HCT116 (cell line): ENCODE measurements around the gene SCUBE2. TPM values are rescaled to one million over a fixed set of nuclear protein-coding genes. Genes with fewer than 3 reads are reported as not detected.

Experiments used
- ATAC-seq: fragments of 200-7000 bp; cut with Tn5 transposase; 2 replicates; pipeline ENCODE4 v1.9.1; 2020; ENCODE audit warnings: mild to moderate bottlenecking, moderate library complexity
- BruUV-seq: library from RNA; stranded (reverse); fragments of 400-500 nt; replicated peaks from 2 replicates; lab custom pipeline; 2021; lab: Mats Ljungman, UMichigan
- CTCF ChIA-PET: fragments of 300-600 bp; sonication (Branson Sonifier 250); formaldehyde crosslinking; loops from one replicate; lab custom pipeline; 2021; ENCODE audit warnings: antibody characterized with exemption; lab: Charles Lee
- POLR2A ChIA-PET: fragments of 300-600, 350-600 bp; sonication (Branson Sonifier 250); formaldehyde crosslinking; loops from one replicate; lab custom pipeline; 2021; ENCODE audit warnings: antibody characterized with exemption; lab: Charles Lee
- RAD21 ChIA-PET, 2 experiments: fragments of 300-600 bp; sonication (Branson Sonifier 250); formaldehyde crosslinking; loops; one replicate each; lab custom pipeline; 2023; ENCODE audit warnings: low total read pairs in 2 of 2; ENCODE audit not compliant: uncharacterized antibody in 2 of 2, unreplicated experiment in 2 of 2, low non-redundant PET in 1 of 2; lab: Charles Lee
- DNase-seq: peaks from one replicate; pipeline ENCODE4 v3.0.0-alpha.2; 2010; ENCODE audit warnings: low read depth, low spot score
- H2AFZ ChIP-seq: fragments of 200-600 bp; shearing (Covaris generic), sonication (generic); 2 replicates; pipeline ENCODE4 v1.6.1; 2017; ENCODE audit warnings: low read depth, mixed run types, mixed read lengths, antibody characterized with exemption, low read length; ENCODE audit not compliant: poor library complexity, severe bottlenecking
- H3K27ac ChIP-seq: 2 replicates; pipeline ENCODE4 v1.5.1; 2012; ENCODE audit warnings: low read depth, low read length
- H3K27me3 ChIP-seq: fragments of 200-600 bp; sonication (generic); 2 replicates; pipeline ENCODE4 v1.6.1; 2016; ENCODE audit warnings: mixed run types, low read length, mixed read lengths; ENCODE audit not compliant: insufficient read depth
- H3K36me3 ChIP-seq, 2 experiments: fragments of 200-500 bp in 1 of 2; fragments of 200-600 bp in 1 of 2; sonication (Bioruptor generic) in 1 of 2; sonication (generic) in 1 of 2; 2 replicates each; pipeline versions ENCODE4 v1.5.1 to v1.6.1; 2014 to 2016; ENCODE audit warnings: low read length in 2 of 2, inconsistent platforms in 1 of 2, mixed read lengths in 1 of 2, mixed run types in 1 of 2; ENCODE audit not compliant: insufficient read depth in 2 of 2, control insufficient read depth in 1 of 2
- H3K4me1 ChIP-seq, 2 experiments: fragments of 200-600 bp in 1 of 2; sonication (generic) in 1 of 2; 2 replicates each; pipeline versions ENCODE4 v1.5.1 to v1.6.1; 2012 to 2017; ENCODE audit warnings: low read length in 2 of 2, inconsistent platforms in 1 of 2, mild to moderate bottlenecking in 1 of 2, mixed read lengths in 1 of 2, mixed run types in 1 of 2, moderate library complexity in 1 of 2; ENCODE audit not compliant: insufficient read depth in 2 of 2, control insufficient read depth in 1 of 2
- H3K4me2 ChIP-seq: fragments of 200-600 bp; sonication (generic); 2 replicates; pipeline ENCODE4 v1.6.1; 2017; ENCODE audit warnings: mixed run types, low read length, mixed read lengths
- H3K4me3 ChIP-seq, 2 experiments: fragments of 200-600 bp in 1 of 2; sonication (generic) in 1 of 2; replicated peaks in 1 of 2; 2 replicates each; pipeline ENCODE4 v1.5.1; 2011 to 2016; ENCODE audit warnings: low read length in 2 of 2, control low read depth in 1 of 2, low read depth in 1 of 2, mild to moderate bottlenecking in 1 of 2, mixed read lengths in 1 of 2, mixed run types in 1 of 2
- H3K79me2 ChIP-seq: fragments of 200-600 bp; sonication (generic); 2 replicates; pipeline ENCODE4 v1.6.1; 2017; ENCODE audit warnings: mild to moderate bottlenecking, mixed run types, low read length, moderate library complexity, mixed read lengths; ENCODE audit not compliant: insufficient read depth
- H3K9ac ChIP-seq: fragments of 200-600 bp; sonication (generic); 2 replicates; pipeline ENCODE4 v1.6.1; 2016; ENCODE audit warnings: low read length, mixed read lengths
- H3K9me2 ChIP-seq: fragments of 200-600 bp; sonication (generic), shearing (Covaris generic); 2 replicates; pipeline ENCODE4 v1.6.1; 2017; ENCODE audit warnings: mixed run types, mild to moderate bottlenecking, moderate library complexity; ENCODE audit not compliant: insufficient read depth
- H3K9me3 ChIP-seq, 2 experiments: fragments of 200-500 bp in 1 of 2; fragments of 200-600 bp in 1 of 2; sonication (Bioruptor generic) in 1 of 2; sonication (generic) in 1 of 2; 2 replicates each; pipeline ENCODE4 v1.6.1; 2014 to 2017; ENCODE audit warnings: low read length in 2 of 2, mixed read lengths in 2 of 2, inconsistent platforms in 1 of 2, low read depth in 1 of 2, mild to moderate bottlenecking in 1 of 2, mixed run types in 1 of 2, moderate library complexity in 1 of 2; ENCODE audit not compliant: control insufficient read depth in 1 of 2, insufficient read depth in 1 of 2
- H4K20me1 ChIP-seq: fragments of 200-600 bp; sonication (generic), shearing (Covaris generic); 2 replicates; pipeline ENCODE4 v1.6.1; 2017; ENCODE audit warnings: mixed run types, mild to moderate bottlenecking, moderate library complexity; ENCODE audit not compliant: insufficient read depth
- CBX3 ChIP-seq: IDR thresholded peaks from 2 replicates; pipeline ENCODE4 v1.6.1; 2012; ENCODE audit warnings: low read depth
- CTCF ChIP-seq, 3 experiments: fragments of 200-600 bp in 1 of 3; sonication (generic) in 1 of 3; IDR thresholded peaks in 2 of 3; conservative IDR thresholded peaks in 1 of 3; 2 replicates each; pipeline ENCODE4 v1.5.1; 2012 to 2017; ENCODE audit warnings: low read depth in 2 of 3, low read length in 2 of 3, antibody characterized with exemption in 1 of 3, borderline replicate concordance in 1 of 3, control low read depth in 1 of 3, mild to moderate bottlenecking in 1 of 3, mixed read lengths in 1 of 3, mixed run types in 1 of 3, moderate library complexity in 1 of 3; ENCODE audit not compliant: insufficient read depth in 1 of 3
- EGR1 ChIP-seq: IDR thresholded peaks from 2 replicates; pipeline ENCODE4 v1.6.1; 2012; ENCODE audit warnings: low read depth
- EZH2 ChIP-seq: fragments of 200-600 bp; sonication (generic); IDR thresholded peaks from 2 replicates; pipeline ENCODE4 v1.6.1; 2017; ENCODE audit warnings: antibody characterized with exemption, mixed run types
- EZH2phosphoT487 ChIP-seq: fragments of 200-600 bp; IDR thresholded peaks from 2 replicates; pipeline ENCODE4 v1.6.1; 2018; ENCODE audit warnings: antibody characterized with exemption, borderline replicate concordance
- FOSL1 ChIP-seq: IDR thresholded peaks from 2 replicates; pipeline ENCODE4 v1.6.1; 2012; ENCODE audit warnings: low read depth
- JUND ChIP-seq: IDR thresholded peaks from 2 replicates; pipeline ENCODE4 v1.6.1; 2012
- MAX ChIP-seq: IDR thresholded peaks from 2 replicates; pipeline ENCODE4 v1.6.1; 2012
- POLR2A ChIP-seq: IDR thresholded peaks from 2 replicates; pipeline ENCODE4 v1.7.0; 2011; ENCODE audit warnings: borderline replicate concordance; ENCODE audit not compliant: insufficient read depth, insufficient read length; ENCODE audit errors: extremely low read depth
- POLR2AphosphoS5 ChIP-seq: IDR thresholded peaks from 2 replicates; pipeline ENCODE4 v1.6.1; 2011; ENCODE audit warnings: mild to moderate bottlenecking, low read depth, low read length, moderate library complexity
- RAD21 ChIP-seq: IDR thresholded peaks from 2 replicates; pipeline ENCODE4 v1.6.1; 2012; ENCODE audit warnings: low read depth, mild to moderate bottlenecking
- REST ChIP-seq: IDR thresholded peaks from 2 replicates; pipeline ENCODE4 v1.6.1; 2012; ENCODE audit warnings: low read depth
- SIN3A ChIP-seq: IDR thresholded peaks from 2 replicates; pipeline ENCODE4 v1.6.1; 2012; ENCODE audit warnings: low read depth
- SP1 ChIP-seq: IDR thresholded peaks from 2 replicates; pipeline ENCODE4 v1.6.1; 2012; ENCODE audit warnings: low read depth
- SRF ChIP-seq: IDR thresholded peaks from 2 replicates; pipeline ENCODE4 v1.6.1; 2012; ENCODE audit warnings: low read depth
- TCF7L2 ChIP-seq: IDR thresholded peaks from 2 replicates; pipeline ENCODE4 v1.7.0; 2011; ENCODE audit warnings: borderline replicate concordance, inconsistent platforms; ENCODE audit not compliant: insufficient read depth, insufficient read length; ENCODE audit errors: extremely low read depth
- YY1 ChIP-seq: IDR thresholded peaks from 2 replicates; pipeline ENCODE4 v1.6.1; 2011; ENCODE audit warnings: low read length, low read depth, moderate library complexity, mild to moderate bottlenecking; ENCODE audit not compliant: insufficient replicate concordance; ENCODE audit errors: extremely low read depth
- ZNF274 ChIP-seq: fragments of 200-500 bp; sonication (Bioruptor generic); IDR thresholded peaks from 2 replicates; pipeline ENCODE4 v1.6.1; 2014; ENCODE audit warnings: mild to moderate bottlenecking, low read depth, low read length, inconsistent platforms
- intact Hi-C: fragments of 100-400 bp; cut with micrococcal nuclease; formaldehyde crosslinking; loops from 2 replicates; pipeline ENCODE4 v1.10.0; 2022
- total RNA-seq: library from RNA; stranded (reverse); gene quantifications from one replicate; pipeline ENCODE4 v1.2.1, GENCODE V29; 2021; ENCODE audit not compliant: unreplicated experiment

SCUBE2 gene
- total RNA-seq, 1 experiment from 2014 or later, result 1.3 TPM

GRCh38 chr11:9056467-9056866 is 34.9 kb downstream of the SCUBE2 start (continued):
- TF ChIP-seq MAX (no peak), RAD21 (no peak), CBX3 (no peak), TCF7L2 (no peak), SIN3A (no peak), ZNF274 (no peak), EZH2 (no peak)

GRCh38 chr11:9053316-9054035 is 37.9 kb downstream of the SCUBE2 start:
- H3K36me3 ChIP-seq, result no peaks in the 10 kb centered on the region
- no peaks in the 10 kb centered on the region for H3K27me3 ChIP-seq
- no peaks in the 10 kb centered on the region for H4K20me1 ChIP-seq
- CTCF ChIA-PET, result no interaction called here
- H3K79me2 ChIP-seq, result no peaks in the 10 kb centered on the region
- no peak overlapping the region for H3K4me3 ChIP-seq
- no peak overlapping the region for H3K9ac ChIP-seq
- no peak for DNase-seq
- no peaks in the 10 kb centered on the region for H3K9me2 ChIP-seq
- POLR2A ChIA-PET, result no interaction called here
- RAD21 ChIA-PET, result no interaction called here
- ATAC-seq, result no peak
- no peaks in the 10 kb centered on the region for H3K9me3 ChIP-seq
- no peaks in the 10 kb centered on the region for H3K4me1 ChIP-seq
- no TSS peak for BruUV-seq
- no peak for TF ChIP-seq REST
- no peak for TF ChIP-seq SIN3A
- TF ChIP-seq MAX, result no peak
- TF ChIP-seq POLR2AphosphoS5, result no peak
- TF ChIP-seq SRF, result no peak
- no peak for TF ChIP-seq SP1
- TF ChIP-seq ZNF274, result no peak
- no peak for TF ChIP-seq FOSL1
- no peak for TF ChIP-seq CTCF (IDR thresholded peaks at IDR 0.05 in 2 of 3, conservative IDR thresholded peaks at IDR 0.05 in 1 of 3; ENCODE audit: borderline replicate concordance in 1 of 3, insufficient read depth in 1 of 3, low read depth in 2 of 3, low read length in 2 of 3)
- no peak for TF ChIP-seq YY1
- no peak for TF ChIP-seq EZH2phosphoT487
- TF ChIP-seq POLR2A, result no peak
- no peak for TF ChIP-seq JUND
- TF ChIP-seq EGR1, result no peak
- no peak for TF ChIP-seq CBX3
- no peak for TF ChIP-seq RAD21
- no peak for TF ChIP-seq TCF7L2
- H3K4me2 ChIP-seq, result no peak overlapping the region
- no peak overlapping the region for H3K27ac ChIP-seq
- intact Hi-C loops, result no loop called here
- no peak overlapping the region for H2AFZ ChIP-seq
